PC-9 (cell line): ENCODE results near the gene ZNF732. TPM values are rescaled to one million over a fixed set of nuclear protein-coding genes. Genes with fewer than 3 reads are reported as not detected.
"Not testable (repeated sequence)": the region's sequence is repeated elsewhere in the genome, so short reads cannot be mapped to it uniquely, and the experiment has no call there.

Experiments used
- BruUV-seq: library from RNA; stranded (reverse); fragments of 400-500 nt; replicated peaks from 2 replicates; lab custom pipeline; 2021; lab: Mats Ljungman, UMichigan
- CTCF ChIA-PET: fragments of 300-600 bp; sonication (Branson Sonifier 250); formaldehyde crosslinking; loops from one replicate; lab custom pipeline; 2022; ENCODE audit warnings: antibody characterized with exemption; lab: Charles Lee
- POLR2A ChIA-PET: fragments of 300-600 bp; sonication (Branson Sonifier 250); formaldehyde crosslinking; loops from one replicate; lab custom pipeline; 2022; ENCODE audit warnings: antibody characterized with exemption; ENCODE audit not compliant: unreplicated experiment; lab: Charles Lee
- DNase-seq, 2 experiments: peaks; one replicate each; pipeline versions ENCODE4 v3.0.0 to v3.0.0-alpha.2; 2015 to 2022; ENCODE audit warnings: mixed read lengths in 1 of 2
- H2AFZ ChIP-seq: fragments of 200-600 bp; sonication (generic); 2 replicates; pipeline ENCODE4 v1.8.1; 2017; ENCODE audit warnings: antibody characterized with exemption
- H3F3A ChIP-seq: fragments of 200-600 bp; sonication (generic); 2 replicates; pipeline ENCODE4 v1.8.1; 2017; ENCODE audit warnings: antibody characterized with exemption, mild to moderate bottlenecking, low read depth; ENCODE audit not compliant: insufficient read depth
- H3K27ac ChIP-seq: fragments of 200-600 bp; sonication (generic); 2 replicates; pipeline ENCODE4 v1.6.1; 2016; ENCODE audit warnings: mixed run types
- H3K27me3 ChIP-seq: fragments of 200-600 bp; sonication (generic); 2 replicates; pipeline ENCODE4 v1.6.1; 2016; ENCODE audit warnings: low read depth, mixed run types; ENCODE audit not compliant: insufficient read depth
- H3K36me3 ChIP-seq: fragments of 200-600 bp; sonication (generic); 2 replicates; pipeline ENCODE4 v1.6.1; 2016; ENCODE audit warnings: low read depth, mixed run types
- H3K4me1 ChIP-seq: fragments of 200-600 bp; sonication (generic); replicated peaks from 2 replicates; pipeline ENCODE4 v1.6.1; 2016; ENCODE audit warnings: mixed run types; ENCODE audit not compliant: insufficient read depth
- H3K4me2 ChIP-seq: fragments of 200-600 bp; sonication (generic); 2 replicates; pipeline ENCODE4 v1.6.1; 2017; ENCODE audit warnings: mixed run types
- H3K4me3 ChIP-seq: fragments of 200-600 bp; sonication (generic); 2 replicates; pipeline ENCODE4 v1.6.1; 2016; ENCODE audit warnings: mixed run types
- H3K79me2 ChIP-seq: fragments of 200-600 bp; sonication (generic); 2 replicates; pipeline ENCODE4 v1.6.1; 2017; ENCODE audit warnings: low read depth, mixed run types
- H3K9me2 ChIP-seq: fragments of 200-600 bp; sonication (generic); 2 replicates; pipeline ENCODE4 v1.8.1; 2017; ENCODE audit warnings: mild to moderate bottlenecking; ENCODE audit not compliant: insufficient read depth
- H3K9me3 ChIP-seq: fragments of 200-600 bp; sonication (generic); 2 replicates; pipeline ENCODE4 v1.8.1; 2016; ENCODE audit warnings: low read depth; ENCODE audit not compliant: insufficient read depth
- H4K20me1 ChIP-seq: fragments of 200-600 bp; sonication (generic); 2 replicates; pipeline ENCODE4 v1.8.1; 2017; ENCODE audit not compliant: insufficient read depth
- EZH2 ChIP-seq: fragments of 200-600 bp; sonication (generic); IDR thresholded peaks from 2 replicates; pipeline ENCODE4 v1.8.0; 2017; ENCODE audit warnings: antibody characterized with exemption, low read depth
- intact Hi-C: fragments of 100-400 bp; cut with micrococcal nuclease; formaldehyde crosslinking; loops from one replicate; pipeline ENCODE4 v1.10.0; 2022; ENCODE audit not compliant: unreplicated experiment
- total RNA-seq: library from RNA; stranded (reverse); gene quantifications from 2 replicates; pipeline ENCODE4 v1.2.3, GENCODE V29; 2021
- TF ChIP-seq, protein P1 (sequence below): fragments of 200-600 bp; sonication (generic); conservative IDR thresholded peaks from 2 replicates; pipeline ENCODE4 v1.6.1; 2017; ENCODE audit warnings: mixed run types, antibody characterized with exemption, mild to moderate bottlenecking, moderate library complexity

Gene ZNF732
- total RNA-seq, 1 experiment from 2014 or later: not detected

DNA sequence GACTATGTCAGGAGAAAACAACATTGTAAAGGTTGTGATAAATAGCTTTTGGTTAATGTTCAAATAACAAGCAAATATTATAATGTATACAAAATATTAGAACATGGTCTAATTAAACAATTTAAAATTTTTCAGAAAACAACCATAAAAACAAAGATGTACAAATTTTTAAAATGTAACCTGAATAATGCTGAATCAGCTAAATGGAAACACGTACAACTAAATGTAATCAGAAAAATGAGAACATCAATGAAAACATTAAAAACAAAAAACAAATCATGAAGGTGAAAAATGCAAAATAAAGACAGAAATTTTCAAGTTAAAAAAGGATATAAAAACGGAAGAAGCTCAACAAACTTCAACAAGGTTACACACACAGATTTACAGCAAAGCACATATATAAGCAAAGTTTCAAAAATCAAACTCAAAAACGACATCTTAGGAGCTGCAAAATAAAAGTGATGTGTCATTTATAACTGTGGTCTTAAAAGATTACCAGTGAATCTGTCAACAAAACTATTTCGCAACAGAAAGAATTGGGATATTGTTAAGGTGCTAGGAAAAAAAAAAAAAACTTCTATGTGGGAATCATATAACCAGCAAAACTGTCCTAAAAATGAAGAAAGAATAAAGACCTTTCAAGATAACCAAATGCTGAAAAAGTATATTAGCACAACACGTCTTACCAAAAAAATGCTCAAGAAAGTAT, 31.8 kb downstream of the ZNF732 start:
- DNase-seq: no peak
- Histone ChIP-seq H3K4me1 (no peaks in the 10 kb centered on the region), H3K36me3 (no peaks in the 10 kb centered on the region), H3F3A (no peaks in the 10 kb centered on the region), H3K27me3 (no peaks in the 10 kb centered on the region), H4K20me1 (no peaks in the 10 kb centered on the region), H3K27ac (no peak overlapping the region), H2AFZ (no peak overlapping the region), H3K9me2 (no peaks in the 10 kb centered on the region), H3K79me2 (no peaks in the 10 kb centered on the region), H3K4me2 (no peak overlapping the region), H3K4me3 (no peak overlapping the region), H3K9me3 (no peaks in the 10 kb centered on the region; the same call in 1 of the 2 replicates)
- ChIA-PET CTCF (no interaction called here), POLR2A (interaction anchor here (0.7 kb wide), 1 partner anchor 131 kb away, joined by 4 read pairs; no protein-coding TSS in a partner anchor)
- no TSS peak for BruUV-seq
- intact Hi-C loops: no loop called here
- TF ChIP-seq EZH2: no peak
- TF ChIP-seq, protein P1, sequence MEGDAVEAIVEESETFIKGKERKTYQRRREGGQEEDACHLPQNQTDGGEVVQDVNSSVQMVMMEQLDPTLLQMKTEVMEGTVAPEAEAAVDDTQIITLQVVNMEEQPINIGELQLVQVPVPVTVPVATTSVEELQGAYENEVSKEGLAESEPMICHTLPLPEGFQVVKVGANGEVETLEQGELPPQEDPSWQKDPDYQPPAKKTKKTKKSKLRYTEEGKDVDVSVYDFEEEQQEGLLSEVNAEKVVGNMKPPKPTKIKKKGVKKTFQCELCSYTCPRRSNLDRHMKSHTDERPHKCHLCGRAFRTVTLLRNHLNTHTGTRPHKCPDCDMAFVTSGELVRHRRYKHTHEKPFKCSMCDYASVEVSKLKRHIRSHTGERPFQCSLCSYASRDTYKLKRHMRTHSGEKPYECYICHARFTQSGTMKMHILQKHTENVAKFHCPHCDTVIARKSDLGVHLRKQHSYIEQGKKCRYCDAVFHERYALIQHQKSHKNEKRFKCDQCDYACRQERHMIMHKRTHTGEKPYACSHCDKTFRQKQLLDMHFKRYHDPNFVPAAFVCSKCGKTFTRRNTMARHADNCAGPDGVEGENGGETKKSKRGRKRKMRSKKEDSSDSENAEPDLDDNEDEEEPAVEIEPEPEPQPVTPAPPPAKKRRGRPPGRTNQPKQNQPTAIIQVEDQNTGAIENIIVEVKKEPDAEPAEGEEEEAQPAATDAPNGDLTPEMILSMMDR: no peak

DNA sequence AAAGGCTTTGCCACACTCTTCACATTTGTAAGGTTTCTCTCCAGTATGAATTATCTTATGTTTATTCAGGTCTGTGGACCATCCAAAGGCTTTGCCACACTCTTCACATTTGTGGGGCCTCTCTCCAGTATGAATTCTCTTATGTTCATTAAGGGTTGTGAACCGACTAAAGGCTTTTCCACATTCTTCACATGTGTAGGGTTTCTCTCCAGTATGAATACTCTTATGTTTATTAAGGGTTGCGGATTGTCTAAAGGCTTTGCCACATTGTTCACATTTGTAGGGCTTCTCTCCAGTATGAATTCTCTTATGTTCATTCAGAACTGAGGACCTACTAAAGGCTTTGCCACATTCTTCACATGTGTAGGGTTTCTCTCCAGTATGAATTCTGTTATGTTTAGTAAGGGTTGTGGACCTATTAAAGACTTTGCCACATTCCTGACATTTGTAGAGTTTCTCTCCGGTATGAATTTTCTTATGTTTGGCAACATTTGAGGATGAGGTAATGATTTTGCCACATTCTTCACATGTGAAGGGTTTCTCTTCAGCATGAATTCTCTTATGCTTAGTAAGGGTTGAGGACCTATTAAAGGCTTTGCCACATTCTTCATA, 33.7 kb downstream of the ZNF732 start:
- Histone ChIP-seq H3K27ac (no peak overlapping the region), H4K20me1 (no peaks in the 10 kb centered on the region), H2AFZ (no peak overlapping the region), H3K36me3 (no peaks in the 10 kb centered on the region), H3F3A (no peaks in the 10 kb centered on the region), H3K9me2 (no peaks in the 10 kb centered on the region), H3K9me3 (no peaks in the 10 kb centered on the region; the same call in 1 of the 2 replicates), H3K27me3 (no peaks in the 10 kb centered on the region), H3K4me2 (no peak overlapping the region), H3K79me2 (no peaks in the 10 kb centered on the region), H3K4me3 (no peak overlapping the region), H3K4me1 (no peaks in the 10 kb centered on the region)
- no TSS peak for BruUV-seq
- TF ChIP-seq EZH2: no peak
- TF ChIP-seq, protein P1: no peak
- intact Hi-C loops: no loop called here
- POLR2A ChIA-PET: no interaction called here
- DNase-seq: no peak
- CTCF ChIA-PET: no interaction called here

GRCh38 chr4:259240-259639, 46.0 kb downstream of the ZNF732 start:
- DNase-seq, H4K20me1 ChIP-seq, H3K27ac ChIP-seq, H3K9me3 ChIP-seq, intact Hi-C loops, H3K4me2 ChIP-seq, H3K79me2 ChIP-seq, H3K4me1 ChIP-seq, H3K4me3 ChIP-seq, POLR2A ChIA-PET, CTCF ChIA-PET, H2AFZ ChIP-seq, H3F3A ChIP-seq, BruUV-seq, H3K9me2 ChIP-seq, H3K27me3 ChIP-seq, H3K36me3 ChIP-seq: not testable (repeated sequence)
- TF ChIP-seq, protein P1: peak; percentile 29; the same call in 1 of the 2 replicates
